ENCODE results near the gene USH1C. TPM values are rescaled to one million over a fixed set of nuclear protein-coding genes. Genes with fewer than 3 reads are reported as not detected.

Gene USH1C
- total RNA-seq, 1 experiment from 2014 or later, result 1.0 TPM

GRCh38 chr11:17548444-17548843, 4.2 kb upstream of the USH1C start:
- Histone ChIP-seq H4K5ac (ENCODE audit: insufficient read length, low read depth, low read length) (no peak overlapping the region), H3K56ac (ENCODE audit: insufficient read length, low read depth, low read length) (no peak overlapping the region), H3K79me1 (ENCODE audit: insufficient read depth, low read depth, low read length, poor library complexity, severe bottlenecking) (no peaks in the 10 kb centered on the region), H2AK5ac (ENCODE audit: insufficient read length, low read length) (no peak overlapping the region), H3K79me2 (ENCODE audit: insufficient read depth, low read length) (no peaks in the 10 kb centered on the region), H2BK12ac (ENCODE audit: insufficient read length, low read depth, low read length) (no peak overlapping the region), H4K20me1 (ENCODE audit: control insufficient read depth, insufficient read depth, insufficient read length) (no peaks in the 10 kb centered on the region), H3K9ac (ENCODE audit: extremely low read depth, insufficient read length, low read length) (no peak overlapping the region), H3K23ac (ENCODE audit: insufficient read length, low read depth, low read length) (no peak overlapping the region), H3T11ph (ENCODE audit: low read length) (no peak overlapping the region), H2BK5ac (ENCODE audit: insufficient read length, low read length) (no peak overlapping the region), H3K18ac (ENCODE audit: insufficient read length, low read depth, low read length) (no peak overlapping the region), H2AFZ (ENCODE audit: low read length) (no peak overlapping the region), H2BK120ac (ENCODE audit: low read depth, low read length, poor library complexity, severe bottlenecking) (no peak overlapping the region), H3K4me2 (ENCODE audit: insufficient read depth, insufficient read length, low read length) (no peak overlapping the region), H3K14ac (ENCODE audit: insufficient read depth, low read length) (no peak overlapping the region), H2BK20ac (ENCODE audit: low read depth, low read length, poor library complexity, severe bottlenecking) (no peak overlapping the region), H3K4ac (ENCODE audit: low read depth, low read length) (no peak overlapping the region), H3K27ac (ENCODE audit: insufficient read length, low read depth, low read length) (no peak overlapping the region), H3K9me3 (ENCODE audit: control insufficient read depth, low read depth, low read length) (no peaks in the 10 kb centered on the region), H3K27me3 (ENCODE audit: insufficient read depth, low read length) (no peaks in the 10 kb centered on the region), H3K4me1 (ENCODE audit: insufficient read depth, low read length) (no peaks in the 10 kb centered on the region; the same call in 1 of the 2 replicates), H3K23me2 (ENCODE audit: insufficient read length, low read depth, low read length, poor library complexity, severe bottlenecking) (peaks cover 5% of the 10 kb centered on the region), H2BK15ac (ENCODE audit: low read depth, low read length) (no peak overlapping the region), H4K91ac (ENCODE audit: insufficient read length, low read depth, low read length) (no peak overlapping the region), H4K8ac (replicated peaks; ENCODE audit: insufficient read length, low read depth, low read length) (no peak overlapping the region)
- Mint-ChIP-seq H3K36me3 (ENCODE audit: insufficient read depth in 1 of 3, low read depth in 3 of 3) (peaks cover 0 to under 1% (median 0%) of the 10 kb centered on the region in 3 experiments; a peak in 1 of 7 replicates), H3K27ac (no peak overlapping the region; a peak in 1 of 7 replicates), H3K9me3 (no peaks in the 10 kb centered on the region; a peak in 1 of 5 replicates), H3K4me3 (no peak overlapping the region; a peak in 1 of 5 replicates), H3K27me3 (ENCODE audit: low read depth) (peaks cover 29% of the 10 kb centered on the region), H3K4me1 (peaks cover 24 to 43% of the 10 kb centered on the region in 2 experiments)
- peak; percentile 75 for DNase-seq
- peak; percentile 62 for TF ChIP-seq CTCF (conservative IDR thresholded peaks at IDR 0.05)
- no CpG with 5 or more reads among the region's 6 CpGs for WGBS (ENCODE audit: extremely low coverage, insufficient read length, low lambda C conversion rate)
